SK-N-SH treated with all-trans-retinoic acid at 6 μM for 48 hours (cell line): ENCODE measurements around the gene SFN.
A peak's percentile ranks its signal among the peaks of the same experiment; 100 is the strongest.

Experiments
- ATAC-seq: fragments of 200-7000 bp; cut with Tn5 transposase; 3 replicates; pipeline ENCODE4 v1.9.1; 2020; ENCODE audit warnings: mild to moderate bottlenecking, moderate library complexity
- ARNTL ChIP-seq: fragments of 450-650 bp; formaldehyde crosslinking; IDR thresholded peaks from 2 replicates; pipeline ENCODE4 v1.5.0; 2020; ENCODE audit warnings: low read depth, mild to moderate bottlenecking, moderate library complexity, borderline replicate concordance
- BACH2 ChIP-seq: fragments of 250-450 bp; sonication (Bioruptor Pico); IDR thresholded peaks from 2 replicates; pipeline ENCODE4 v1.9.0; 2021; ENCODE audit warnings: mild to moderate bottlenecking, borderline replicate concordance
- CSDC2 ChIP-seq: fragments of 250-450 bp; sonication (Bioruptor Pico); IDR thresholded peaks from 2 replicates; pipeline ENCODE4 v1.5.0; 2020; ENCODE audit warnings: mild to moderate bottlenecking, moderate library complexity
- CSRNP3 ChIP-seq: fragments of 250-450 bp; sonication (Bioruptor Pico); IDR thresholded peaks from 2 replicates; pipeline ENCODE4 v1.5.1; 2021; ENCODE audit warnings: mild to moderate bottlenecking, moderate library complexity
- GLIS3 ChIP-seq: fragments of 250-450 bp; sonication (Bioruptor Pico); IDR thresholded peaks from 2 replicates; pipeline ENCODE4 v1.5.0; 2020; ENCODE audit warnings: mild to moderate bottlenecking, moderate library complexity
- ISL1 ChIP-seq: fragments of 250-450 bp; sonication (Bioruptor Pico); IDR thresholded peaks from 2 replicates; pipeline ENCODE4 v2.1.2; 2022; ENCODE audit warnings: mild to moderate bottlenecking, moderate library complexity
- PATZ1 ChIP-seq: fragments of 250-450 bp; sonication (Bioruptor Pico); IDR thresholded peaks from 2 replicates; pipeline ENCODE4 v1.8.0; 2020; ENCODE audit warnings: mild to moderate bottlenecking, moderate library complexity, borderline replicate concordance
- PPARA ChIP-seq: fragments of 250-450 bp; sonication (Bioruptor Pico); IDR thresholded peaks from 2 replicates; pipeline ENCODE4 v1.5.0; 2020; ENCODE audit warnings: mild to moderate bottlenecking, borderline replicate concordance
- RARB ChIP-seq: fragments of 250-450 bp; sonication (Bioruptor Pico); IDR thresholded peaks from 2 replicates; pipeline ENCODE4 v1.8.0; 2021; ENCODE audit warnings: mild to moderate bottlenecking, moderate library complexity
- SNAI2 ChIP-seq: fragments of 250-450 bp; sonication (Bioruptor Pico); IDR thresholded peaks from 2 replicates; pipeline ENCODE4 v1.5.0; 2020; ENCODE audit warnings: mild to moderate bottlenecking, moderate library complexity
- TCF4 ChIP-seq: fragments of 250-450 bp; sonication (Bioruptor Pico); IDR thresholded peaks from 2 replicates; pipeline ENCODE4 v1.8.0; 2021; ENCODE audit warnings: mild to moderate bottlenecking, moderate library complexity, borderline replicate concordance
- TOX ChIP-seq: fragments of 250-450 bp; sonication (Bioruptor Pico); IDR thresholded peaks from 2 replicates; pipeline ENCODE4 v1.8.0; 2021; ENCODE audit warnings: mild to moderate bottlenecking, moderate library complexity, borderline replicate concordance
- ZC3H10 ChIP-seq: fragments of 250-450 bp; sonication (Bioruptor Pico); IDR thresholded peaks from 2 replicates; pipeline ENCODE4 v1.5.1; 2021; ENCODE audit warnings: mild to moderate bottlenecking, moderate library complexity
- ZFP3 ChIP-seq: fragments of 250-450 bp; sonication (Bioruptor Pico); IDR thresholded peaks from 2 replicates; pipeline ENCODE4 v1.5.0; 2020; ENCODE audit warnings: mild to moderate bottlenecking, moderate library complexity
- ZFP30 ChIP-seq: fragments of 450-650 bp; formaldehyde crosslinking; IDR thresholded peaks from 2 replicates; pipeline ENCODE4 v1.5.0; 2022; ENCODE audit warnings: mild to moderate bottlenecking, moderate library complexity
- ZNF565 ChIP-seq: fragments of 450-650 bp; formaldehyde crosslinking; conservative IDR thresholded peaks from 2 replicates; pipeline ENCODE4 v1.5.0; 2020; ENCODE audit warnings: low read depth, mild to moderate bottlenecking, moderate library complexity
- ZNF8 ChIP-seq: fragments of 450-650 bp; formaldehyde crosslinking; IDR thresholded peaks from 2 replicates; pipeline ENCODE4 v1.5.0; 2020; ENCODE audit warnings: mild to moderate bottlenecking, moderate library complexity
- TF ChIP-seq, protein P1 (sequence below): fragments of 250-450 bp; sonication (Bioruptor Pico); IDR thresholded peaks from 2 replicates; pipeline ENCODE4 v1.5.1; 2020; ENCODE audit warnings: low read depth, mild to moderate bottlenecking, moderate library complexity
- TF ChIP-seq, protein P2 (sequence below): fragments of 250-450 bp; sonication (Bioruptor Pico); IDR thresholded peaks from 2 replicates; pipeline ENCODE4 v1.5.0; 2020; ENCODE audit warnings: mild to moderate bottlenecking, moderate library complexity
- TF ChIP-seq, protein P3 (sequence below): fragments of 250-450 bp; sonication (Bioruptor Pico); IDR thresholded peaks from 2 replicates; pipeline ENCODE4 v1.8.0; 2021; ENCODE audit warnings: low read depth, mild to moderate bottlenecking, moderate library complexity, borderline replicate concordance

The SFN gene

GRCh38 chr1:26862781-26863684 is at the start of gene SFN:
TSS of gene SFN (plus strand) at chr1:26863149. CDS start at chr1:26863213, 64 bp downstream.
- TF ChIP-seq ZFP30 (CRISPR knock-in tag) (no peak), SNAI2 (CRISPR knock-in tag) (no peak), ZNF565 (CRISPR knock-in tag) (no peak), PATZ1 (no peak), ZC3H10 (CRISPR knock-in tag) (no peak), RARB (CRISPR knock-in tag) (no peak), BACH2 (no peak), ZFP3 (CRISPR knock-in tag) (no peak), GLIS3 (no peak)
- ATAC-seq = no peak

GRCh38 chr1:26814377-26814776 is 48.6 kb upstream of the SFN start:
- TF ChIP-seq PPARA (CRISPR knock-in tag) (no peak), CSDC2 (CRISPR knock-in tag) (no peak), GLIS3 (no peak), TCF4 (CRISPR knock-in tag) (no peak), ZNF8 (CRISPR knock-in tag) (no peak)
- no peak for ATAC-seq

DNA sequence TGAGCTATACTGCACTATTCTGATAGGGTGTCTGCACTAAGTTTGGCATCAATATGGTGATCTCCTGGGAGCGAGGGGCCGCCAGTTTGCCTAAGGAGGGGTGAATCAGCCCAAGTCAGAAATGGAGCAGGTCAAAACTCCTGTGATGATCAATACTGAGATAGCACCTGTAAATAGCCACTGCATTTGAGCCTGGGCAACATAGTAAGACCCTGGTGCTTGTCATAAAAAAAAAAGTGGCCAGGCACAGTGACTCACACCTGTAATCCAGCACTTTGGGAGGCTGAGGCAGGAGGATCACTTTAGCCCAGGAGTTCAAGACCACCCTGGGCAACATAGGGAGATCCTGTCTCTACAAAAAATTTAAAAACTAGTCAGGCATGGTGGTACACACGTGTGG is 48.1 kb upstream of the SFN start:
- ATAC-seq = no peak
- no peak for TF ChIP-seq TCF4 (CRISPR knock-in tag)
- TF ChIP-seq, protein P1, sequence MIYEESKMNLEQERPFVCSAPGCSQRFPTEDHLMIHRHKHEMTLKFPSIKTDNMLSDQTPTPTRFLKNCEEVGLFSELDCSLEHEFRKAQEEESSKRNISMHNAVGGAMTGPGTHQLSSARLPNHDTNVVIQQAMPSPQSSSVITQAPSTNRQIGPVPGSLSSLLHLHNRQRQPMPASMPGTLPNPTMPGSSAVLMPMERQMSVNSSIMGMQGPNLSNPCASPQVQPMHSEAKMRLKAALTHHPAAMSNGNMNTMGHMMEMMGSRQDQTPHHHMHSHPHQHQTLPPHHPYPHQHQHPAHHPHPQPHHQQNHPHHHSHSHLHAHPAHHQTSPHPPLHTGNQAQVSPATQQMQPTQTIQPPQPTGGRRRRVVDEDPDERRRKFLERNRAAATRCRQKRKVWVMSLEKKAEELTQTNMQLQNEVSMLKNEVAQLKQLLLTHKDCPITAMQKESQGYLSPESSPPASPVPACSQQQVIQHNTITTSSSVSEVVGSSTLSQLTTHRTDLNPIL (CRISPR knock-in tag) = no peak
- TF ChIP-seq, protein P2, sequence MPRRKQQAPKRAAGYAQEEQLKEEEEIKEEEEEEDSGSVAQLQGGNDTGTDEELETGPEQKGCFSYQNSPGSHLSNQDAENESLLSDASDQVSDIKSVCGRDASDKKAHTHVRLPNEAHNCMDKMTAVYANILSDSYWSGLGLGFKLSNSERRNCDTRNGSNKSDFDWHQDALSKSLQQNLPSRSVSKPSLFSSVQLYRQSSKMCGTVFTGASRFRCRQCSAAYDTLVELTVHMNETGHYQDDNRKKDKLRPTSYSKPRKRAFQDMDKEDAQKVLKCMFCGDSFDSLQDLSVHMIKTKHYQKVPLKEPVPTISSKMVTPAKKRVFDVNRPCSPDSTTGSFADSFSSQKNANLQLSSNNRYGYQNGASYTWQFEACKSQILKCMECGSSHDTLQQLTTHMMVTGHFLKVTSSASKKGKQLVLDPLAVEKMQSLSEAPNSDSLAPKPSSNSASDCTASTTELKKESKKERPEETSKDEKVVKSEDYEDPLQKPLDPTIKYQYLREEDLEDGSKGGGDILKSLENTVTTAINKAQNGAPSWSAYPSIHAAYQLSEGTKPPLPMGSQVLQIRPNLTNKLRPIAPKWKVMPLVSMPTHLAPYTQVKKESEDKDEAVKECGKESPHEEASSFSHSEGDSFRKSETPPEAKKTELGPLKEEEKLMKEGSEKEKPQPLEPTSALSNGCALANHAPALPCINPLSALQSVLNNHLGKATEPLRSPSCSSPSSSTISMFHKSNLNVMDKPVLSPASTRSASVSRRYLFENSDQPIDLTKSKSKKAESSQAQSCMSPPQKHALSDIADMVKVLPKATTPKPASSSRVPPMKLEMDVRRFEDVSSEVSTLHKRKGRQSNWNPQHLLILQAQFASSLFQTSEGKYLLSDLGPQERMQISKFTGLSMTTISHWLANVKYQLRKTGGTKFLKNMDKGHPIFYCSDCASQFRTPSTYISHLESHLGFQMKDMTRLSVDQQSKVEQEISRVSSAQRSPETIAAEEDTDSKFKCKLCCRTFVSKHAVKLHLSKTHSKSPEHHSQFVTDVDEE (CRISPR knock-in tag) = no peak
- TF ChIP-seq ZC3H10 (CRISPR knock-in tag) = no peak
- no peak for TF ChIP-seq ZFP30 (CRISPR knock-in tag)
- no peak for TF ChIP-seq PPARA (CRISPR knock-in tag)
- TF ChIP-seq ZNF565 (CRISPR knock-in tag) = no peak
- no peak for TF ChIP-seq CSRNP3 (CRISPR knock-in tag)
- TF ChIP-seq ZNF8 (CRISPR knock-in tag) = no peak
- TF ChIP-seq TOX (CRISPR knock-in tag) = no peak
- no peak for TF ChIP-seq ISL1 (CRISPR knock-in tag)
- no peak for TF ChIP-seq ARNTL (CRISPR knock-in tag)
- TF ChIP-seq, all 23 proteins: peak for 0

DNA sequence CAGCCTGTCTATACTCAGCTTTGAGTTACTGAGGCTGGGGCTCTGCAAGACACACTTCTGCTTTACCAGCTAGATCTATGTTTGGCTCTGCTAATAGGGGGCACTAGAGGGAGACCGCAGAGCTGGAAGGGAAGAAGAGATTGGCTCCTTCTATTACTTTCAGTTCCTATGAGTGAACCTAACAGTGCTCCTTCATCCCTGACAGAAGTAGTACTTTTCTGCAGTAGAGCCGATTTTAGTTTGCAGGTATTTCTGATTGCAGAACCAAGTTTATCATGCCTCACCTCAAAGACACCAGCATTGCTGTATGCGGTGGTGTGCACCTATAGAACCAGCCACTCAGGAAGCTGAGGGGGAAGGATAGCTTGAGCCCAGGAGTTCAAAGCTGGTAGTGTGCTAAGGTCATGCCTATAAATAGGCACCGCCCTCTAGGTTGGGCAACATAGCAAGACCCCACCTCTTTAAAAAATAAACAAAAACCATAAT is 42.1 kb upstream of the SFN start:
- ATAC-seq = peak; percentile 44; the same call in 2 of the 3 replicates
- TF ChIP-seq, protein P1 (CRISPR knock-in tag) = no peak
- no peak for TF ChIP-seq RARB (CRISPR knock-in tag)
- TF ChIP-seq ISL1 (CRISPR knock-in tag) = no peak
- TF ChIP-seq ZFP30 (CRISPR knock-in tag) = no peak
- TF ChIP-seq, protein P3, sequence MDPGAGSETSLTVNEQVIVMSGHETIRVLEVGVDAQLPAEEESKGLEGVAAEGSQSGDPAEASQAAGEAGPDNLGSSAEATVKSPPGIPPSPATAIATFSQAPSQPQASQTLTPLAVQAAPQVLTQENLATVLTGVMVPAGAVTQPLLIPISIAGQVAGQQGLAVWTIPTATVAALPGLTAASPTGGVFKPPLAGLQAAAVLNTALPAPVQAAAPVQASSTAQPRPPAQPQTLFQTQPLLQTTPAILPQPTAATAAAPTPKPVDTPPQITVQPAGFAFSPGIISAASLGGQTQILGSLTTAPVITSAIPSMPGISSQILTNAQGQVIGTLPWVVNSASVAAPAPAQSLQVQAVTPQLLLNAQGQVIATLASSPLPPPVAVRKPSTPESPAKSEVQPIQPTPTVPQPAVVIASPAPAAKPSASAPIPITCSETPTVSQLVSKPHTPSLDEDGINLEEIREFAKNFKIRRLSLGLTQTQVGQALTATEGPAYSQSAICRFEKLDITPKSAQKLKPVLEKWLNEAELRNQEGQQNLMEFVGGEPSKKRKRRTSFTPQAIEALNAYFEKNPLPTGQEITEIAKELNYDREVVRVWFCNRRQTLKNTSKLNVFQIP = no peak
- TF ChIP-seq, protein P2 (CRISPR knock-in tag) = no peak
- TF ChIP-seq SNAI2 (CRISPR knock-in tag) = no peak
- no peak for TF ChIP-seq ZNF8 (CRISPR knock-in tag)
- TF ChIP-seq TOX (CRISPR knock-in tag) = no peak
